Astrocyte of the hippocampus (primary cell): ENCODE results near the gene SIGLEC12.
"Not testable (repeated sequence)": the region's sequence is repeated elsewhere in the genome, so short reads cannot be mapped to it uniquely, and the experiment has no call there.

ENCODE experiments used
- DNase-seq: peaks from one replicate; pipeline ENCODE4 v3.0.0; 2011; ENCODE audit warnings: low read depth, low spot score

The SIGLEC12 gene

DNA sequence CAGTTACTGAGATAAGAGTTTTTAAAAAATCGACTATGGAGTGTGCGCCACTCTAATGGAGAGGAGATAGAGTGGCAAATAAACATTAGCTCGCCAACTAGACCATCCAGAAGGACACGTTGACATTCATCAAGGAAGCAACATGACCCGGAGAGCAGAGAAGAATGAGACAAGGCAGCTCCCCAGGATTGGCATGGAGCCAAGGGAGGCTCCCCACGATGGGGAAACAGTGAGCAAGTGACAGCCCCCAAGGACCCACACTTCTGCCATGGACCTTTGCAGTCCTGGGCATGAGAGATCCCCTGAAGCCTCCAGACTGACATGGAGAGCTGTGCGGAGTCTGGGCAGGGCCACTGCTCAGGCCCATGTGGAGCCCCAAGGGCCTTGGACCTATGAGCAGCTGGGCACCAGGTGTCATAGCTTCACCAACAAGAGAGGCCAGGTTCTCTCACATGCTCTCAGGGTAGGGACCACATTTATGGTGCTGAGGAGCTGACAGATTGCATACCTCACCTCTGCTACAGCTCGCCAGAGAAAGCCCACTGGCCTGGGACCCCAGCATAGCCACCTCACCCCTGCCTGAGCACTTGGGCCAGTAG lies 23.2 kb upstream of the SIGLEC12 start:
- DNase-seq: no peak

DNA sequence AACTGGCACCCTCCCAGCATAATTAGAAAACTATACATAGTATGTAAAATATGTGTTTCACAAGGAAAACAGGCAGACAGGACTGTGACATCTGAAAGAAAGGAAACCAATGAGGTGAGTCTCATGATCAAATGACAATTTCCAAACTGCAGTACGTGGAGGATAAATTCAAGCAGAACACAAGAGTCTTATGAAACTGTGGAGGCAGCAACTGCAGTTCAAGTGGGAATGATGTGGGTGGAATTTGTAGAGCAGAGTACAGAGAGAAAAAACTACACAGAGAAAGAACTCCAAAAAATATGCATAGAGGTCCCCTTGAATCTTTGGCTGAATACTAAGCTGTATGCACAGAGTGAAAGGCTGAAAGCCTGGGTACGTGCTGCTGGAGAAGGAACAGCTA lies 20.2 kb upstream of the SIGLEC12 start:
- no peak for DNase-seq

DNA sequence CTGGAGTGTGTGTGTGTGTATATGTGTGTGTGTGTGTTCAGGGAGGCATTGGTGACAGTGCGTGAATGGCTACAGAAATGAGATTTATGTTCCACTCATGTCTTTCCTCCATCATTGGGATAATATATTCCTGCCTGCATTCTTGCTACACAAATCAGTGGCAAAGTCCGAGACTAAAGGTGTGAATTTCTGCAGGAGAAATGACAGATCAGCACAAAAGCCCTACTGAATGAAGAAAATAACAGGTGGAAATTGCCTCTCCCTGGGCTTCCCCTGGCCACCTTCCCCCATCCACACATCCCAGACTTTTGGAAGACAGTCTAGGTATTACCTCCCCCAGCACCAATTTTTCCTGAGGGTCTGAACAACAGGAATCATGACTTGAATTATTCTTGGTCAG lies 19.8 kb upstream of the SIGLEC12 start:
- DNase-seq: no peak

DNA sequence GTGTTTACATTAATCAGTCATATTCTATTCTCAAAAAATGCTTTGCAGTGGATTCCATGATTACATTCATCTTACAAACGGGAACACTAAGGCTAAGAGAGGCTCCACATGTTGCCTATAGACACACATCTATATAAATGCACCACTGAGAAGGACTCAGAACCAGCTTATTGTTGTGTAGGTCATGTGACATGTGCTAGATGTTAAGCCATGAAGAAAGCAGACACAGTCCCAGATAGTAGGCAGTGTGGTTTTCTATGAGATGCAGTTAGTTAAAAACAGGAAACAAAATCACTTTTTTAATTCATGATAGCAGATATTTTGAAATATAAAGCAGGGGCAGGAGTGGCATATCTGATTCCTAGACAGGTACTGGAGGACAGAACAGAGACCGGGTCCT lies 19.1 kb upstream of the SIGLEC12 start:
- DNase-seq: no peak

DNA sequence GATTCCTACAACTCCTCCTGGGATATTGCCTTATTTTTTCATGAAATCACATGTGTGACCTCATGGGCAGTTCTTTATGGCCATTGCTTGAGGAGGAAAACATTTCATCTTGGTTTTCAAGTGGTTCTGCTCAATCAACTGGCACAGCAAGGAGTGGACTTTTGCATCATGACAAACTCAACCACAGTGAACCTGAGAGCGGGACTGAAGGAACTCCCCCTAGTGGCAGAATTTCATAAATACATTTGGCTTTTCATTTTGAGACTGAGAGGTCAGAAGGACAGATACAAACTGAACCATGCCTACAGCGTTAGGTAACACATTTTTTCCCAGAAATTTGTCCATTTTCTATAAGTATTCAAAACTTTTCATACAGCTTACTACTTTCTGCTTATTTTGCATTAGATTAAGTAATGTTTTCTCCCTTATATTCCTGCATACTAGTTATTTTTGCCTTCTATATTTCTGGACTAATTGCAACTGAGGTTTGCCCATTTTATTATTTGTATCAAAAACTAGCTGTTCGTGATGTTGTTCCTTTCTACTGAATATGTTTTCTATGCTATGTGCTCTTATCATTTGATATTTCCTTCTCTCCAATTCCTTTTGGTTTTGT lies 13.4 kb upstream of the SIGLEC12 start:
- DNase-seq: peak; percentile 71

DNA sequence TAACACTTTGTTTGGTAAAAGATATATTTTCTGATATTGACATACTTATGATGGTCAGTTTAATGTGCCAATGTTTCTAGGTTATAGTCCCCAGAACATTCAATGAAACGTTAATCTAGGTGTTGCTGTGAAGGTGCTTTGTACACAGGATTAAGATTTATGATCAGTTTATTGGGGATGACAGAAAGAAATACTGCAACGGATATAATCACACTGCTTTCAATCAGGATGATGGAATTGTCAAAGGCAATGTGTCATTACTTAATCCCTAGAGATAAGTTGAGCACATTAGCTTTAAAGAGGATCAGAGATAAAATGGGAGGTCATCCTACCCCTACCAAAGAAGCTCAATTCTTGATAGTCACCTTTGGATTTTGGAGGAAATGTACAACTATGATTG lies 12.4 kb upstream of the SIGLEC12 start:
- DNase-seq: no peak

DNA sequence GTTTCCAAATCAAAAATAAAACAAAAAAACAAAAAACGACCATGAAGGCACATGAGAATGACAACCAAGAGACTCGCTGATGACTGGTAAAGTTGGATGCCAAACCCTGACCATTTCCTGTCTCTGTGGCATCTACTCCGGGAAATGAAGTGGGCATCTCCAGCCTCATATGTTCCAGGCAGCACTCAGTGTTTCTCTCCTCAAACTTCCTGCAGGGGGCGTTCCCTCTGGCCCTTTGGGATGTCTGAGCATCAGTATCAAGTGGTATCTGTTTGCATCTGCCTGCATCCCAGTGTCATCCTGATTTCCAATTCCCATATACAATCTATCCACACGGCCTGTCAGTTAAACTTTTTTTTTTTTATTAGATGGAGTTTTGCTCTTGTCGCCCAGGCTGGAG lies 9.8 kb upstream of the SIGLEC12 start:
- DNase-seq: no peak

DNA sequence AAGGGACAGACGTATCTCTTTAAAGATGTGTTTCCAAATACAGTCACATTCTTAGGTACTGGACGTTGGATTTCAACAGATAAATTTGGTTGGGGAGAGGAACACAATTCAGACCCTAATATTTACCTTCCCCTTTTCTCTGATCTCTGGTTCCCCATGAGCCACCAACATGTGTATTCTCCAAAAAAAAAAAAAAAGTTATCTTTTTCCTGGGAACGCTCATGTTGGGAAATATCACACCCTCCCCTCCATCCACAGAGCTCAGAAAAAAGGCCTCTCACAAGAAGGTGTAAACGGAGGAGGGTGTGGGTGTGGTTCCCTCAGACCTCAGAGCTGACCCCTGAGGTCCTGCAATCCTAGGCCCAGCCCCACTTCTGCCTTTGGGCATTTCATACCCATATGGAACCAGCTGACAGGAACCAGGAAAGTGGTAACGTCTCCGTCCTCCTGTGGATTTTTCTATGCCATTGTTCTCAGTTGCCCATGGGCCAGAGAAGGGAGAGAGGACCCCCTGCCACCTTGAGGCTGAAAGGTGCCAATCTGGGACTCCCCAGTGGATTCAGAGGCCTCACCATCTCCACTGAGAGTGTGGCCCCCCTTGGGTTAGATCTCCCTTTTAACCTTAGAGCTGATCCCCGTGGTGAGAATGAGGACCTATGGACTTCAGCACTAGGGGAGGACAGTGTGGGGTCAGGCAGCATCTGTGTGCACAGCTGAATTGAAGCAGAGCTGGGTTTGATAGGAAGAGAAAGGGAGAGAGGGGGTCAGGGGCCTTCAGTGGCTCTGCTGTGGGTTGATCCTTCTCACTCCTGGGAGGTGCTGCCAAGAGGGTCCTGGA lies 8.4 kb upstream of the SIGLEC12 start:
- no peak for DNase-seq

DNA sequence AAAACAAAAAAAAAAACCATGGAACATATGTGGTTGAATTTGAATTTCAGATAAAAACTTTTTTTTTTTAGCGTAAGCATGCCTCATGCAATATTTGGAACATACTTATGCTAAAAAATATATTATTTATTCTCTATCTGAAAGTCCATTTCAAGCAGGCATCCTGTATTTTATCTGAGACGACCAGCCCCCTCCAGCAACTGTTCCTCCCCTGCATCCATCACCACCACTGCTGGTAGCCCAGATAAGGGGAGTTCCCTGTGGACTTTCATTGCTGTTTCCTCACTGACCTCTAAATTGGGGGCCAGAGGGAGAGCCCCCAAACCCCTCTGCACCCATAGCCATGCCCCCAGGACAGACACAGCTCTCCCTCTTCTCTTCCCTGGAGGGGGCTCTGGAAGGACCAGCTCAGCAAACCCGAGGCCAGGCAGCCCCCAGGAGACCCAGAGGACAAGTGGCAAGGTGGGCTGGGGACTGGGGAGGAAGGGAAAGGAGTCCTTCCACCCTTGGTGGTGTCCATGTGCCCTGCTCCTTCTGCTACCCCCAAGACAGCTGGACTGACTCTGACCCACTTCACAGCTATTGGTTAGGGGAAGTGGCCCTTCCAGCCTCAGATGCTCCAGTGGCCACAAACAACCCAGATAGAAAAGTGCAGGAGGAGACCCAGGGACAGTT lies 6.6 kb upstream of the SIGLEC12 start:
- DNase-seq: no peak

DNA sequence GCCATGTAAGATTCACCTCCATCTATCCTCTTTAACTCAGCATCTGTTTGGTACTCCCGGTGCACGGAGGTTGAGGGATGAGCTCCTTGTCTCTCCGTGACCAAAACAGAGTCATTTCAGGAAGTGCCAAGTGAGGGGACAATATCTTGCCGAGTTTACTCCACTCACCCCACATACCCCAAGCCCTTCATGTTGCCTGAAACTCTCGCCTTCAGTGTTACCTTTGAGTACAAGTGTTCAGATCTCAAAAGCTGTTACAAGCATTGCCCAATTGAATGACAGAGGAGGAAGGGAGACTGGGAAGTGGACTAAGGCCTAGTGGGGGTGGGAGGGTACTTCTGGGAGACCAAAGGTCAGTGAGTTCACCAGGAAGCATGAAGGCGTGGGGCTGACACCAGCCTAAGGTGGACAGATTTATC lies 6.0 kb upstream of the SIGLEC12 start:
- no peak for DNase-seq

DNA sequence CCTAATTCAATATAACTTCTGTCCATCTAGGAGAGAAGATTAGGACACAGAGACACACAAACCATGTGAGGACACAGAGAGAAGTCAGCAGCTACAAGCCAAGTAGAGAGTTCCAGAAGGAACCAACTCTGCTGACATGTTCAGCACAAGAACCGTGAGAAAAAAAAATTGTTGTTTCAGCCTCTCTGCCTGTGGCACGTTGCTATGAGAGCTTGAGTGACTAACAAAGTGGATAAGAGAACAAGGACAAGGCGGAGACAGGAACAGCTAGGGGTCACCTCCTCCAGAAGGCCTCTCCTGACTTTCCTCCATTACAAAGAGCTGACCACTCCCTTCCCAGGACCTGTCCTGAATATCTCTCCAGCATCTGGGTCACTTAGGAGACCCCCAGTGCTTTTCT lies 5.6 kb upstream of the SIGLEC12 start:
- DNase-seq: no peak

DNA sequence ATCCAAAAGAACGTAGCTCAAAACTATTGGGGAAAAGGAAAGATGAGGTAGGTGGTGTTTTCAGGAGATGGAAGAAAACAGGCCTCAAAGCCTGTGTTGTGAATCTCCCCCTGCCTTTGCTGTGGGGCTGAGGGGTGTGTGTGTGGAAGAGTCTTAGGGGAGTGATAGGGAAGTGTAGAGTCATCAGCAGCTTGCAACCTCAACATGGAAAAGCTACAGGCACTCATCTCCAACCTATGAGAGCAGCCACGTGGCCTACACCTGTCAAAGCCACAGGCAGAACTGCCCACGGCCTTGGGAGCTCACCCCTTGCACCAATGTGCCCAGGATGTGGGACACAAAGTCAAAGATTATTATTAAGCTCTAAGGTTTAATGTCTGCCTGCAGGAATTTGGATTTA lies 4.3 kb upstream of the SIGLEC12 start:
- no peak for DNase-seq

DNA sequence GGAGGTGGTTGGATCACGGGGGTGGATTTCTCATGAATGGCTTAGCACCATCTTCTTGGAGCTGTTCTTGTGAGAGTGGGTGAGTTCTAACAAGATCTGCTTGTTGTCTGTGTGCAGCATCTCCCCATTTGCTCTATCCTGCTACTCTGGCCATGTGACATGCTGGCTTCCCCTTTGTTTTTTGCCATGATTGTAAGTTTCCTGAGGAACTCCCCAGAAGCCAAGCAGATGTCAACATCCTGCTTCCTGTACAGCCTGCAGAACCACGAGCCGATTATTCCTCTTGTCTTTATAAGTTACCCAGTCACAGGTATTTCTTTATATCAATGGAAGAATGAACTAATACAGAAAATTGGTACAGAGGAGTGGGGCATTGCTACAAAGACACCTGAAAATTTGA lies 2.3 kb upstream of the SIGLEC12 start:
- no peak for DNase-seq

DNA sequence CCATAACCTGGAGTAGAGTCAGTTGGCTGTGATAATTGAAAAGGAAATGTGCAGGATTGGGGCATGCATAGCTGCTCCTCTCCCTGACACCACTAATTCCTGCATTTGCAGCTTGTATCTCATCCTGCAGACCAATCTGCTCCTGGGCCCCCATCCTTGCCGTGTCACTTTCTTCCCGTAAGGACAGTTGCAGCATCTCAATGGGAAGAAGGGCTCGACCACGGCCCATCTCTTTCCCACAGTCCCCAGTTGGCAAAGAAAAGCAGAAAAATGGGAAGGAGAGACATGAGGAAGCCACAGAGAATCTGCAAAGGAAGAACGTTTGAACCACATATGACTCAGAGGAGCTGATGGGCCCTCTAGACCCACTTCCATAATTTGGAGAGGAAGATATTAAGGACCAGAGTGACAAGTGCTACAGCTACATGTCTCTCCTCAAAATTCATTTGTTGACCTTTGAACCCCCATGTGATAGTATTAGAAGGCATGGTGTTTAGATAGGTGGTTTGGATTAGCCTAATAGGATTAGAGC lies 1.8 kb upstream of the SIGLEC12 start:
- no peak for DNase-seq

DNA sequence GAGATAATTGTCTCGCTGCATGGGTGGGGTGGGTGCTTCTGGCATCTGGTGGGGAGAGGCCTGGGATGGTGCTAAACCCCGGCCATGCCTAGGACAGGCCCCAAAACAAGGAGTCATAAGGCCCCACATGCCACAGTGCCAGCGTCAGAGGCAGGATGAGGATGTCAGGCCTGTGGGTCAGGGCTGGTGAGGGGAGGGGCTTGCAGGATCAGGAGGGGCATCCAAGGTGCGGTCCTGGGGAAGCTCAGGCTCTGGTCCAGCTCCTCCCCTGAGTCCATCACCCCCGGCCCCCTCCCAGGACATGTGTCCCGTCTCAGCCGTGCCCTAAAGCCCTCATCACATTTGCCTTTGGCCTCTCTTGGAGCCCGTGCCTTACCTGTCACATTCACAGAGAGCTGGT lies 669 bp downstream of the SIGLEC12 start:
- DNase-seq: not testable (repeated sequence)

DNA sequence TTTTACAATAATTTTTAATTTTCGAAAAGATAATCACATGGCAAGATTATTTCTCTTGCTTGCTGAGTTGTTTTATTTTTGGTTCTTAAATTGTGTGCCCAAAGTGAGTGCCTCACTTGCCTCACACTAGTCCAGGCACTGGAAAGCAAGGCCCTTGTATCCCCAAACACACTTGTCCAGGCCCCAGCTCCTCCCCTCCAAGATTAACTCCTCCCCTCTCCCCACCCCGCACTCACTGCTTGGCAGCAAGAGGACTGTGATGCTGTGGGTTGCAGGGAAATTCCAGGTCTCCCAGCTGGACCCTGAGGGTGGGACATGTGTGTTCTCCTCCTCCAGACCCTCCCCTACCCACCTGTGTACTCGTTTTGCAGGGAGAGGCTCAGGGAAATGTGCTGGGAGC lies 3.9 kb downstream of the SIGLEC12 start:
- DNase-seq: no peak

DNA sequence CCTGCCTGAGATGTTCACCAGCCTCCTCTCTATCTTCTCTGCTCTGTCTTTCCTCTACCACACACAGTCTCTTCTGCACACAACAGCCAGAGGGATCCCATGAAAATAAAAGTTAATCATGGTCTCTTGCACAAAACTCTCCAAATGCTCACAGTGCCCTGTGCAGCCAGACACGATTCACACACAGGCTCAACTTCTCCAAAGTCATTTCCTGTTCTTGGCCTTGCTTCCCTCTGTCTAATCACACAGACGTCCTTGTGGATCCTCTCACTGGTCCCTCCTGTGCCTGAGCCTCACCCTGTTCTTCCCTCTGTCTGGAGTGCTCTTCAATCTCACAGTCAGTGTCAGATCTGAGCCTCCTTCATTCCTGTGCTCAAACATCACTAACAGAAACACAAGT lies 7.8 kb downstream of the SIGLEC12 start:
- DNase-seq: no peak

DNA sequence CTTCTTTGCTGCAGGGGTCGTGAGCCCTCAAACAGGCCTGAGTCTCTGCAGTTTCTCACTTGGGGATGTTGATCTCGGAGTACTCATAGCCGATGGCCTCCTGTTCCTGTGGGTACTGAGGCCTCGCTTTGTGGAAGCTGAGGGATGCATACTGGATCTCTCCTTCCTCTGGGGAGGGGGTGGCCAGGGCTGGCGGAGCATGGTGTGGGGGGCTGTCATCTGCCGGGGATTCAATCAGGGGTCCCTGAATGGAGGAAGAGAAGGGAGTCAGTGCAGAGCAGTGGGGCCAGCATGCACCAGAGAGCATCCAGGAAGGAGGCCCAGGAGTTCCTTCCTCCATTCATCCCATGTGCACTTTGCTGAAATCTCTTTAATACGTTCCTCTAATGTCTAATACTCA lies 10.0 kb downstream of the SIGLEC12 start:
- no peak for DNase-seq

DNA sequence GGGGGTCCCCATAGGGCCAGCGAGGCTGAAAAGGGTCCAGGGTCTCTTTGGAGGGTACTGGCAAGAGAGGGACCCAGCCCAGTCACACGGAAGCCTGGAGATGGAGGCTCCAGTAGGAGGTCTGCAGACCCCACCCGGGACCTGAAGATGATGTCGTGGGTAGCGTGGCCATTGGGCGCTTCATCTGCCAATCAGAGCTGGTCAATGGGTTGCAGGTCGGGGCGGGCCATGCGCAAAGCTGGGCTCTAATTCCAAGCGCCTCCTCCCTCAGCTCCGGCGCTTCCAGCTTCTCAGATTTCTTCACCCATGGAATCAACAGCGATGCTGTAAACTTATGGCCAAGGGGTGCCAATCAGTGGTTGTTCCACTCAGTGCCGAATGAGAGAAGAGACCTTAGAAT lies 10.9 kb downstream of the SIGLEC12 start:
- no peak for DNase-seq

DNA sequence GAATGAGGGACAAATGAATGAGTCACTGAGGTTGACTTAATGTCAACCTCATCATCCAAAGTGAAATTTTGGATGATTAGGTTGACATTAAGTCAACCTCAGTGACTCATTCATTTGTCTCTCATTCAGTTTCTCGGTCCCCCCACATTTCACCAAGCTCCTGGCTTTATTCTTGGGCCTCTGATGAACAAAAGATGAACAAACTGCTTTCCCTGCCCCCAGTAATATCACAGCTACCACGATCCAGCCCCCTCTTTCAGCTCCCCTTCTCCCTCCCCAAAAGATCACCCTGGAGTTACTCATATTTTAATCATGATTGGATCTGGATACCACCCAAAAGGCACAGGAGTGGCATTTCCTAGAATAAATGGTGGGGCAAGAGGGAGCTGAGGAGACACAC lies 12.5 kb downstream of the SIGLEC12 start:
- DNase-seq: no peak

DNA sequence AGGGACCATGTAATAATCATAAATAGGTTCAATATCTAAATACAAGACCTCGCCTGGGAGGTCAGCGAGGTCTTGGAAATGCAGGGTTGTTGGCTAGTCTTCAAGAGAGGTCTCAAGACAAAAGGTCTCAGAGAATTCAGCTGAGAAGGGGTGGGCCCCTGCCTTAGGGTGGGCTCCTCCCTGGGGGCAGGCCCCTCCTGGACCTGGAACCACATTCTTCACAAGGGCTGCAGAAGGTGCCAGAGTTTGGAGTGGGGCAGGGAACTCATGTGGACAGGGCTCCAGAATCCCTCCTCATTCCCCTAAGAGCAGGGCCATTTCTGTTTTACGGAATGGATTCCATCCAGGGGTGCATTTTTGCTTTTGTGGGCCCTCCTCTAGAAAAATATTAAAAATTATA lies 13.1 kb downstream of the SIGLEC12 start:
- DNase-seq: no peak

DNA sequence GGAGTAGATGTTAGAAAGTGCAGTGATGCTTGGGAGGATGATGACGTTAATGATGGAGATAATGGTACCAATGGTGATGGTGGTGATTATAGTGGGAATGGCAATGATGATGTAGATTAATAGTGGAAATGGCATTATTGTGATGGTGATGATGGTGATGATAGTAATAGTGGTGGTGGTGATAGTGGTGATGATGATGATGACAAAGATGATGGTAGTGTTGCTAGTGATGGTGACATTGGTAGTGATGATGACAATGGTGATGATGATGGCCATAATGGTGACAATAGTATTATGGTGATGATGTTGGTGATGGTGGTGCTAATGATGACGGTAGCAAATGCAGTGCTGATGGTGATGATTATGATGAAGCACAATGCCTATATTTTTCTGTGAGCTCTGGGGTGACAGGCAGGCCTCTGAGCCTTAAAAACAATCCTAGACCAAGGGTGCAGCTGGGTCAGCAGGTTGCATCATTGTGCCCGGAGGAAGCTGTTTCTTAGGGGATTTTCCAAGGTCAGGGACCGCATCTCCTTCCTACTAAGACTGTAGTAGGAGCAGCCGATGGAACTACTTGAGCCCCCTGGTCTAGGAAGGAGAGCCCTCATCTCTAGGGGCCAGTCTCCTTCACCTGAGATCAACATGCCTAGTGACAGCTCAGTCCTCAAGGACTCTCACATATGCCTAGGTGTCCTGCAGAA lies 15.5 kb downstream of the SIGLEC12 start:
- DNase-seq: no peak
